Measurements from ENCODE around the gene LARGE1.

Gene LARGE1

DNA sequence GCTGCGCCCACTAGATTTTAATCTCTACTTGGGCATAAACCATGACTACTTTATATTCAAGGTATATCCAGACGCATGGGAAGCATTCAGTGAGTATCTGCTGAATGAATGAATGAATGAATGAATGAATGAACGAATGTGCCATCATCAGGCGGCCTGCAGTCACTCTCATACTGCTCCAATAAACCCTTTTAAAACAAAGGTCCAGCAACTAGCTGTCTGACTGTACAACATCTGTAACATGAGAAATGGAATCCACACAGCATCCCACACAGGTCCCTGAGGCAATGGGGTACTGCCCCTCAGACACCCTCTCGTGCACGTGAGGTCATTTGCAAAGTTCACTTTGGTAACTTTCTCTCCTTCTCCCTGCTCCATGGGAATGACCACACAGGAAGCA lies 147.5 kb downstream of the LARGE1 start:
- no peak for DNase-seq (ENCODE audit: low read depth)

DNA sequence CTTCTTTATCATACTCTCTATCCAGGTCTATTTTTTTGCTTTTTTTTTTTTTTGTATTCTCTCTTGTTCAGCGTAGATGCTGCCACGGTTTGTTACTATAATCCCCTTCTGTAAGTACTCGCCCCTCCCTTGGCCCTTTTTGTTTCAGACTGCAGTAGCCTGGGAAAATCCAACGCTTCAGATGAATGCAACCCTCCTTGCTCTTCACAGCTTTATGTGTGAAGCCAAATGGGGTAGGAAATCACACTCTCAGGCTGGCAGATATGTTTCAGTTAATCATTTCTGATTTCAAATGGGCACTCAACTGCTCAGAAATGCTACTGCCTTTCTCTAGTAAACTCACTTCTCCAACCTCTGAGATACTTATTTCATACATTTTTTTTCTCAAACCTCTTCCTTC lies 149.1 kb downstream of the LARGE1 start:
- no peak for DNase-seq (ENCODE audit: low read depth)

DNA sequence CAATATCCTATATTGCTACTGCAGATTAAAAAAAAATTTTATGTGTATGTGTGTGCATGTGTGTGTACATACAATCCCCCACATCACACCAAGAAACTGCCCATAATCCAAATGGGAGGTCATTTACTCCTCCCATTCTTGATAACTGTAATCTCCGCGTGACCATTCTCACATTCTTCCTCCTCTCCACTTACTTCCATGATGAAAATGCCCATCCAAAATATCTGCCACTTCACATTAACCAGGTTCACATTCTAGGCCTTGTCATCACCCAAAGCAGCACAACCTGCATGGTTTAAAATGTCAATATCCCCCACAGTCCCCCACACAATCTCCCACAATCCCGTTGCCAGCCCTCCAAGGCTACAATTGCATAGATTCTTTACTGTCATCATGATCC lies 149.6 kb downstream of the LARGE1 start:
- no peak for DNase-seq (ENCODE audit: low read depth)

- no peak for DNase-seq (ENCODE audit: low read depth)
Measured at GRCh38 chr22:33766091-33766490, 154.2 kb downstream of the LARGE1 start.

- no peak for DNase-seq (ENCODE audit: low read depth)
Measured at GRCh38 chr22:33758961-33759360, 161.3 kb downstream of the LARGE1 start.

DNA sequence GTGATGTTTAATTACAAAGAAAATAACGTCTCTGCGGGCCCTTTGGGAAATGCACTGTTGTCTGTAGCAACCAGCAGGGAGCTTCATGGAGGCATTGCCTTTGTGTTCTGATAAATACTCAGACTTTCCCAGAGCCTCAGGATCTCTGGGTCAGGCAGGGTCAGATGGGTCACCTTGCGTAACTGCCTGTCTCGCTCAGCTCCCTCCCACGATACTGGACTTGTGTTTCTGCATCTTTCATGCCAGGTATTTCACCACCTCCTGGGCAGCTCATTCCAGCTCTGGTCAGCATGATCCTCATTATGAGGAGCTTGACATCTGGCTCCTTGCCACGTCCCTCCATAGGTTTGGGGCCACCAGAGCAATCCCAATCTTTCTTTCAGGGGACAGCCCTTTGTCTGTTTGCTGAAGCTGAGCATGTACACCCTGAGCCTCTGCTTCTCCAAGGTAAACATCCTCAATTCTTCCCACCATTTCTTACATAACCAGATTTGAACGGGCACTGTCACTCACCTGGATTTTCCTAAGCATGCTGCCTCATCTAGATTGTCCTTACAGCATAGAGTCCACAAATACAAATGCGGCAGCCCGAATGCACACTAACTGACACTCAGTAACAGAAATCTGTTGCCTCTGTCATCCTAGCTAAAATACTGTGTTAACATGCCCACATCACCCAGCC lies 162.3 kb downstream of the LARGE1 start:
- DNase-seq (ENCODE audit: low read depth) = no peak

DNA sequence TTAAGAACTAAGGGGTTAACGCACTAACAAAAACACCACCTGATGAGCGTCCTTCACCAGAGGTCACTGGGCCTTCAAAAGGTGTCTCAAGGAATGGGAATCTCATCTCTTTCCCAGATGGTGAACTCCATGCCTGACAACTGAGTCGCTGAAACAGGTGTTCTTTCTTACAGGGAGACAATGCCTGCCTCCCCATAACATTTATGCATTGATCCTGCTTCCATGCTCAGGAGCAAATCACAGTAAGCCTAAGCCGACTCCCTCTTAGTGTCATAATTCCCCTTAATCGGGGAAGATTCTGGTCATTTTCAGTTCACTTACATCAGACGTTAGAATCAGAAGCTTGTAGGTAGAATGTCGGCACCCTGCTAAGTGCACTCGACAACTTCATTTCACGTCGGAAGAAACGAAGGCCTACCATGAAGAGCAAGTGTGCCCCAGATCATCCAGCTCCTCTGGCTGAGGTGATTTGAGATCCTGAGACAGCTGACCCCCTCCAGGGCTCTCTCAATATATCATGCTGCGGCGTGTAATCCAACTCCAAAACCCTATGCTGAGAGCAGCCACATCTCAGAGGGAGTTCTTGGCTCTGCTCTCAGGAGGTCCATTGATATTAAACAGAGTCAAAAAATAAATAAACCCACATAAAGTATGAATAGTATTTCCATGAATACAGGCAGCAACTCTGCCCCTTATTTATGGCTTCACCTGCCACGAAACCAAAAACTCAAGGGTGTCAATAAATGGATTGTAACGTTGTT lies 163.1 kb downstream of the LARGE1 start:
- DNase-seq (ENCODE audit: low read depth) = no peak

GRCh38 chr22:33756508-33756949 lies 163.7 kb downstream of the LARGE1 start:
- DNase-seq (ENCODE audit: low read depth) = no peak

DNA sequence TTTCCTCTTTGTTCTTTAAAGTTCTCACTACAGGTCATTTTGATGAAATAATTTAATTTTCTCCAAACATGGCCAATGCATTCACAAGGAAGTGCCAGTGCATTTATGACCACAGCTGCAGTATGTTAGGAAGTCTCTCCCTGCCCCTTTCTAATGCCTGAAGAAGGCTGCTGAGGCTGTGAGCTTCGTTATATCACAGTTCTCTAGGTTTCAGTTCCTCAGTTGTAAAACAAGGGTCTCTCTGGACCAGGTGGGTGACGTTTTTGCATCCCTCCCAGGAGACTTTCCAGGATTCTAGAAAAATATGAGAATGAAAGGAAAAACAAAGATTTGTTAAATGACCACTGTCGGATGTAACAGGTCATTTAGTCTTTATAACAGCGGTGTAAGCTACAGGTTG lies 171.6 kb downstream of the LARGE1 start:
- no peak for DNase-seq (ENCODE audit: low read depth)

- no peak for DNase-seq (ENCODE audit: low read depth)
Measured at GRCh38 chr22:33747576-33748180, 172.6 kb downstream of the LARGE1 start.

GRCh38 chr22:33747029-33747428 lies 173.2 kb downstream of the LARGE1 start:
- no peak for DNase-seq (ENCODE audit: low read depth)

- no peak for DNase-seq (ENCODE audit: low read depth)
Measured at GRCh38 chr22:33746501-33746928, 173.8 kb downstream of the LARGE1 start.

DNA sequence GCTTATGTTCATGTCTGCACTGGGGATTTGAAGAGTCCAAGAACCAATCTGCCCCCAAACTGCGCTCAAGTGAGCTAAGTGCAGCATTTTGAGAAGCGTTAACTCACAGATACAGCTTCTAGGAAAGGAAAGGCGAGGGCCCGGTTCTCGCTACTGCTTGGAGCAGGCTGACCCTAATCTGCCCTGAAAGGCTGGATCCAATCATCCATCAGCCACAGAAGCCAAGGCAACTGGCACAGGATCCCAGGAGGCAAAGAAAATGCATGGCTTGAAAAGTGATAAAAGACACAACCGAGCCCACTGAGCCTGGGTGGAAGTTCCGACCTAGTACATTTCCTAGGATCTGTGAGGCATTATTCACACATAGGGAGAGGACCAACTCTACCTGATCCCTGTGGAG lies 174.8 kb downstream of the LARGE1 start:
- no peak for DNase-seq (ENCODE audit: low read depth)

DNA sequence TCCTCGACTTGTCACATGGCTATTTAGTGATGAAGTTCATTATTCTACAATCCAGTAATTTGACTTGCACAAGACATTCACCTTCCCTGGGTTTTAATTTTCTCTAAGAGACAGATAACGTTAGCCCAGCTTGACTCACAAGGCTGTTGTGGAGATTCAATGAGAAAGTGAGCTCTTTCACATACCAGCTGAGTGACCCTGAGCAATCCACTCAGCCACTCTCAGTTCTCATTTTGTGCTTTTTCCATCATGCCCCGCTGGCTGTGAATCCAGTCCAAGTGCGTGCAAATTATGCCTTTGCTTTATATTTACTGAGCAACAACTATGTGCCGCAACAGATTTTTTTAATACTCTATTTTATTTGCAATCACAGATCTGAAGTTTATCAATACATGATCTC lies 176.5 kb downstream of the LARGE1 start:
- DNase-seq (ENCODE audit: low read depth) = no peak

DNA sequence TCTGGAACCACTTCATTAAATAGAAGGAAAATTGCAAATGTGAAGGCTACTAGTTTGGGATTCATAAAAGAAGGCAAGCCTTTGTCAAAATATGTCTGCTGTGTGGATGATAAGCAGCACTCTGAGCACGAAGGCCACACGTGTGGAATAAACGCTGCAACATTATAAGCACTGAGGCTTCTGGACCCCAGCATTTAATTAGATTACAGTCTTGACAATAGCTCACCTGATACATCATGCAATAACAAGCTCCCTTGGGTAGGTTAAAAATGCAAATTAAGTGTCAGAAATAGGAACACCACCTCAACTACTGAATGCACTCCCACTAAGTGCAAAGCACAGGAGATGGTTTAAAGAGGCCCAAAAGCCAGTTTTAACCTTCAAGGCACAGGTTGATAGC lies 179.3 kb downstream of the LARGE1 start:
- no peak for DNase-seq (ENCODE audit: low read depth)

- DNase-seq (ENCODE audit: low read depth) = no peak
Measured at GRCh38 chr22:33739516-33739915, 180.8 kb downstream of the LARGE1 start.

DNA sequence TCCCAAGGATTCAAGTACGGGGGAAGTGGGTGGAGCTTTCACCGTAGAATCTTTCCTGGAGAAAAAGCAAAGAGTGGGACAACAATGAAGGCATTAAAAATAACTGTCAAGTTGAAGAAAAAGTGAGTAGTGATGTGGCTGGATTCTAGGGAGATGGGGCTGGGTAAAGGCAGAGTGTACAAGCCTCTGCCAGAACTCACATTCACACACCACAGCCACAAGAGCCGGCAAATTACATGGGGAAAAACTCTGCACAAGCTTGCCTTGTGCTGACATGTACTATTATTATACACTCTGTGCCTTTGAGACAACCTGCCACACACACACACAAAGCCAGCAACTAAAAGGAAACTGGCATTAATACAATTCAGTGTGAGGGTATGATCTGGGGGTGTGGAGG lies 182.6 kb downstream of the LARGE1 start:
- DNase-seq (ENCODE audit: low read depth) = no peak

DNA sequence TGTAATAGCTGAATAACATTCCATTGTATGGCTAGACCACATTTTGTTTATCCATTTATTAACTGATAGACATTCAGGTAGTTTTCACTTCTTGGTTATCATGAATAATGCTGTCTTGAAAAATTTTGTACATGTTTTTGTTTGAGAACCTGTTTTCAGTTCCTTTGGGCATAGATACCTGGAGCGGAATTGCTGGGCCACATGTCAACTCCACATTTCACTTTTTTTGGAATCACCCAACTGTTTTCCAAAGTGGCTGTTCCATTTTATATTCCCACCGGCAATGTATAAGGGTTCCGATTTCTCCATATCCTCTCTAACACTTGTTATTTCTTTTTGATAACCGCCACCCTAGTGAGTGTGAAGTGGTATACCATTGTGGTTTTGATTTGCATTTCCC lies 184.3 kb downstream of the LARGE1 start:
- DNase-seq (ENCODE audit: low read depth) = no peak

DNA sequence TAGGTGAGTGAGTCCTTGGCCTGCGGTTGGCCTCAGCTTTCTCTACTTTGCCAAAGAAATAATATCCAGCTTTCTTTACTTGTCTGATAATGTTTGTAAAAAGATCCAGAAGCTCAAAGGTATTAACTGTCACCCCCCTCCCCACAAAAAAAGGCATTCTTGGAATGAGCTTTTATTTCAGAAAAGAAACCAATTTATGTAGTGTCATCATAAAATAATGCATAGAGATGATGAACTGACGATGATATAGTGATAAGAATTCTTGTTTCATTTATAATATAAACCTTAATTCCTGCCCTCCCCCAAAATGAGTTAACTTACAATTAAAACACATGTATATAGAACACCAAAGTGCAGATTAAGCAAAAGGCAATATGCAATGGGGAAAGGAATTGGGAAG lies 191.4 kb downstream of the LARGE1 start:
- no peak for DNase-seq (ENCODE audit: low read depth)

GRCh38 chr22:33726294-33726734 lies 194.0 kb downstream of the LARGE1 start:
- DNase-seq (ENCODE audit: low read depth) = no peak

- no peak for DNase-seq (ENCODE audit: low read depth)
Measured at GRCh38 chr22:33723915-33724314, 196.4 kb downstream of the LARGE1 start.

- DNase-seq (ENCODE audit: low read depth) = no peak
Measured at GRCh38 chr22:33722816-33723215, 197.5 kb downstream of the LARGE1 start.

DNA sequence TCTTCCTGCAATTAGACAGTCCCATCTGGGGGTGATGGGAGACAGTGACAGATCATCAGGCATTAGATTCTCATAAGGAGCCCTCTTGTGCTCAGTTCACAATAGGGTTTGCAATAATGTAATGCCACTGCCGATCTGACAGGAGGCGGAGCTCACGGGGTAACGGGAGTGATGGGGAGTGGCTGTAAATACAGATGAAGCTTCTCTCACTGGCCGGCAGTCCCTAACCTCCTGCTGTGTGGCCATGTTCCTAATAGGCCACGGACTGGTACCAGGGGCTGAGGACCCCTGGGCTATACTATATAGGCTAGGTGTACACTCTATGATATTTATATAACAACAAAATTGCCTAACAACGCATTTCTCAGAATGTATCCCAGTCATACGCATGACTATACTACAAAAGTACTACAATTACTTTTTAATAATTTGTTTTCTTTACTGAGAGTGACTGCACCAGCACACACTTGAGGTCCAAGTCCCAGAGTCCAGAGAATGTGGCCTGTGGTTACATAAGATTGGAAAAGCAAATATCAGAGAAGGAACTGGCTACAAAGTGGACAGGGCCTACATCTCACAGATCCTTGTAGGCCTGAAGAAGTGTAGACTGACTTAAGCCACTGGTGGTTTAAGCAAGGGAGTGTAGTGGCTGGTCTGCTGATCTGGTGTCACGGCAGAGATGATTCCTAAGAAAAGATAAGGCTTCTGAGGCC lies 200.0 kb downstream of the LARGE1 start:
- no peak for DNase-seq (ENCODE audit: low read depth)
